GM04503 (cell line): Measurements from ENCODE around the gene MAP1LC3B.
"Not testable (repeated sequence)": the region's sequence is repeated elsewhere in the genome, so short reads cannot be mapped to it uniquely, and the experiment has no call there.

Source experiments
- DNase-seq: peaks from one replicate; pipeline ENCODE4 v3.0.0-alpha.2; 2012; ENCODE audit warnings: low read depth

MAP1LC3B gene

GRCh38 chr16:87360862-87361610 lies 31.1 kb upstream of the MAP1LC3B start:
- DNase-seq = no peak

- DNase-seq = no peak
Observed at GRCh38 chr16:87361916-87362619, 30.1 kb upstream of the MAP1LC3B start.

- not testable (repeated sequence) for DNase-seq
Observed at GRCh38 chr16:87362828-87363559, 29.1 kb upstream of the MAP1LC3B start.

GRCh38 chr16:87363771-87364455 lies 28.2 kb upstream of the MAP1LC3B start:
- DNase-seq = no peak

- no peak for DNase-seq
Observed at GRCh38 chr16:87365021-87365713, 27.0 kb upstream of the MAP1LC3B start.

- no peak for DNase-seq
Observed at GRCh38 chr16:87366288-87366687, 25.8 kb upstream of the MAP1LC3B start.

- DNase-seq = no peak
Observed at GRCh38 chr16:87366930-87367329, 25.2 kb upstream of the MAP1LC3B start.

- DNase-seq = no peak
Observed at GRCh38 chr16:87367529-87367928, 24.6 kb upstream of the MAP1LC3B start.

- no peak for DNase-seq
Observed at GRCh38 chr16:87368029-87368770, 23.9 kb upstream of the MAP1LC3B start.

- DNase-seq = no peak
Observed at GRCh38 chr16:87369117-87369765, 22.9 kb upstream of the MAP1LC3B start.

- DNase-seq = no peak
Observed at GRCh38 chr16:87369796-87370719, 22.1 kb upstream of the MAP1LC3B start.

- DNase-seq = no peak
Observed at GRCh38 chr16:87371261-87371866, 20.8 kb upstream of the MAP1LC3B start.

GRCh38 chr16:87372305-87372704 lies 19.8 kb upstream of the MAP1LC3B start:
- no peak for DNase-seq

GRCh38 chr16:87374313-87374712 lies 17.8 kb upstream of the MAP1LC3B start:
- no peak for DNase-seq

- DNase-seq = no peak
Observed at GRCh38 chr16:87375426-87376135, 16.6 kb upstream of the MAP1LC3B start.

GRCh38 chr16:87376660-87377059 lies 15.5 kb upstream of the MAP1LC3B start:
- no peak for DNase-seq

- DNase-seq = not testable (repeated sequence)
Observed at GRCh38 chr16:87379312-87379752, 12.8 kb upstream of the MAP1LC3B start.

GRCh38 chr16:87380403-87380802 lies 11.7 kb upstream of the MAP1LC3B start:
- no peak for DNase-seq
